GM12878 (cell line): ENCODE results near the gene CFP. TPM values are rescaled to one million over a fixed set of nuclear protein-coding genes. Genes with fewer than 3 reads are reported as not detected.

Source experiments
- ATAC-seq: fragments of 200-7000 bp; cut with Tn5 transposase; 3 replicates; pipeline ENCODE4 v1.9.1; 2020; ENCODE audit warnings: mild to moderate bottlenecking, moderate library complexity
- BruUV-seq: library from RNA; stranded (reverse); fragments of 400-500 nt; replicated peaks from 2 replicates; lab custom pipeline; 2021; lab: Mats Ljungman, UMichigan
- CTCF ChIA-PET: fragments of 300-600 bp; sonication (Branson Sonifier 250); formaldehyde crosslinking; extraction: SDS; loops from one replicate; lab custom pipeline; 2021; ENCODE audit warnings: inconsistent platforms; lab: Yijun Ruan, JAX
- POLR2A ChIA-PET: fragments of 350-600 bp; formaldehyde crosslinking; extraction: SDS; loops from one replicate; lab custom pipeline; 2021; ENCODE audit warnings: inconsistent platforms; lab: Charles Lee
- RAD21 ChIA-PET: fragments of 300-600 bp; sonication (Branson Sonifier 250); formaldehyde crosslinking; loops from one replicate; lab custom pipeline; 2023; ENCODE audit warnings: antibody characterized with exemption; ENCODE audit not compliant: unreplicated experiment; lab: Charles Lee
- SMC1A ChIA-PET: fragments of 300-600 bp; sonication (Branson Sonifier 250); formaldehyde crosslinking; loops from one replicate; lab custom pipeline; 2023; ENCODE audit not compliant: unreplicated experiment, uncharacterized antibody; lab: Charles Lee
- DNase-seq: peaks from one replicate; pipeline ENCODE4 v3.0.0-alpha.2; 2011; ENCODE audit warnings: low read depth, low spot score
- FAIRE-seq: peaks from 3 replicates; lab custom pipeline; 2011; peaks lifted over from hg19 to GRCh38; lab: Jason Lieb, UNC
- H2AFZ ChIP-seq: 2 replicates; pipeline ENCODE4 v1.6.0; 2011; ENCODE audit warnings: low read depth, low read length, control low read depth; ENCODE audit not compliant: control insufficient read depth
- H3K27ac ChIP-seq: 2 replicates; pipeline ENCODE4 v1.5.1; 2011; ENCODE audit warnings: control low read depth; ENCODE audit not compliant: control insufficient read depth, insufficient read depth
- H3K27me3 ChIP-seq, 2 experiments: replicated peaks in 1 of 2; 2 replicates each; pipeline versions ENCODE4 v1.6.0 to v1.6.1; 2011; ENCODE audit warnings: low read length in 1 of 2; ENCODE audit not compliant: control insufficient read depth in 2 of 2, insufficient read depth in 2 of 2
- H3K36me3 ChIP-seq, 2 experiments: 2 replicates each; pipeline ENCODE4 v1.5.1; 2011; ENCODE audit warnings: low read length in 1 of 2; ENCODE audit not compliant: control insufficient read depth in 2 of 2, insufficient read depth in 2 of 2
- H3K4me1 ChIP-seq: 2 replicates; pipeline ENCODE4 v1.6.1; 2011; ENCODE audit warnings: mild to moderate bottlenecking, low read length, moderate library complexity, mixed read lengths; ENCODE audit not compliant: control insufficient read depth, insufficient read depth
- H3K4me2 ChIP-seq: 2 replicates; pipeline ENCODE4 v1.6.0; 2011; ENCODE audit warnings: control low read depth; ENCODE audit not compliant: control insufficient read depth, insufficient read depth
- H3K4me3 ChIP-seq: fragments of 200-600 bp; sonication (generic); 2 replicates; pipeline ENCODE4 v1.5.1; 2016
- H3K79me2 ChIP-seq: 2 replicates; pipeline ENCODE4 v1.6.0; 2011; ENCODE audit warnings: low read length; ENCODE audit not compliant: control insufficient read depth, insufficient read depth
- H3K9ac ChIP-seq: 2 replicates; pipeline ENCODE4 v1.8.0; 2011; ENCODE audit warnings: low read length, control low read depth, mixed read lengths; ENCODE audit not compliant: control insufficient read depth, insufficient read depth
- H3K9me3 ChIP-seq: replicated peaks from 3 replicates; pipeline ENCODE4 v1.5.1; 2011; ENCODE audit warnings: mild to moderate bottlenecking, low read length; ENCODE audit not compliant: control insufficient read depth, insufficient read depth
- H4K20me1 ChIP-seq: 2 replicates; pipeline ENCODE4 v1.6.0; 2011; ENCODE audit not compliant: control insufficient read depth, insufficient read depth
- BCL11A ChIP-seq: IDR thresholded peaks from 2 replicates; pipeline ENCODE4 v1.6.1; 2011; ENCODE audit warnings: low read depth, low read length
- CBFB ChIP-seq: IDR thresholded peaks from 2 replicates; pipeline ENCODE4 v1.6.1; 2016; ENCODE audit warnings: antibody characterized with exemption, low read depth
- CEBPB ChIP-seq, 2 experiments: fragments of 150-350 bp in 1 of 2; IDR thresholded peaks; 2 replicates each; pipeline ENCODE4 v1.6.1; 2012 to 2014; ENCODE audit warnings: low read depth in 2 of 2, low read length in 2 of 2, borderline replicate concordance in 1 of 2, inconsistent platforms in 1 of 2
- CREB1 ChIP-seq: IDR thresholded peaks from 2 replicates; pipeline ENCODE4 v1.6.1; 2012; ENCODE audit warnings: low read depth, mild to moderate bottlenecking, inconsistent platforms
- CREM ChIP-seq: IDR thresholded peaks from 2 replicates; pipeline ENCODE4 v1.6.1; 2014; ENCODE audit warnings: antibody characterized with exemption, low read depth
- FOXK2 ChIP-seq: fragments of 450-650 bp; IDR thresholded peaks from 2 replicates; pipeline ENCODE4 v1.6.1; 2017; ENCODE audit warnings: mild to moderate bottlenecking, moderate library complexity
- IKZF1 ChIP-seq: fragments of 450-650 bp; conservative IDR thresholded peaks from 2 replicates; pipeline ENCODE4 v1.6.1; 2017; ENCODE audit warnings: antibody characterized with exemption, mild to moderate bottlenecking
- IKZF2 ChIP-seq, 2 experiments: fragments of 450-650 bp; IDR thresholded peaks; 2 replicates each; pipeline ENCODE4 v1.6.1; 2017; ENCODE audit warnings: mild to moderate bottlenecking in 2 of 2, moderate library complexity in 2 of 2
- MYC ChIP-seq: IDR thresholded peaks from 2 replicates; pipeline ENCODE4 v1.6.1; 2011; ENCODE audit warnings: mild to moderate bottlenecking, low read length, moderate library complexity, inconsistent platforms; ENCODE audit not compliant: insufficient read depth, insufficient replicate concordance, insufficient read length, severe bottlenecking
- NFIC ChIP-seq: IDR thresholded peaks from 2 replicates; pipeline ENCODE4 v1.6.1; 2012; ENCODE audit warnings: low read depth, mild to moderate bottlenecking, inconsistent platforms, low read length, moderate library complexity
- NR2F1 ChIP-seq: fragments of 450-650 bp; conservative IDR thresholded peaks from 2 replicates; pipeline ENCODE4 v1.6.1; 2017; ENCODE audit warnings: mild to moderate bottlenecking
- SIN3A ChIP-seq: IDR thresholded peaks from 2 replicates; pipeline ENCODE4 v1.6.1; 2012; ENCODE audit warnings: low read depth, low read length, improper control_type of control experiment
- SMAD1 ChIP-seq: fragments of 450-650 bp; IDR thresholded peaks from 2 replicates; pipeline ENCODE4 v1.6.1; 2018; ENCODE audit warnings: mild to moderate bottlenecking, low read depth; ENCODE audit not compliant: partially characterized antibody
- ZBED1 ChIP-seq: IDR thresholded peaks from 2 replicates; pipeline ENCODE4 v1.6.1; 2016; ENCODE audit warnings: borderline replicate concordance
- WGBS: methylation state at CpG from one replicate; pipeline ENCODE4 v1.1.6; 2016; ENCODE audit warnings: low lambda C conversion rate; ENCODE audit not compliant: insufficient replicate concordance, insufficient coverage; ENCODE audit errors: missing lambda C conversion rate; 5-methylcytosine and 5-hydroxymethylcytosine counted together
- in situ Hi-C: fragments of 300-500 bp; cut with MboI; formaldehyde crosslinking; loops from 9 replicates; pipeline ENCODE4 v1.14.3; 2018; ENCODE audit warnings: mixed read lengths
- intact Hi-C: fragments of 100-400 bp; cut with micrococcal nuclease; formaldehyde crosslinking; loops from one replicate; pipeline ENCODE4 v1.14.2; 2022; ENCODE audit not compliant: unreplicated experiment
- polyA plus RNA-seq, 11 experiments: library from polyadenylated mRNA; depleted of rRNA in 4 of 11; unstranded in 6 of 11; stranded (reverse) in 5 of 11; fragments of >200 nt; fragmentation: Nextera tagmentation in 4 of 11; fragmentation: Illumina TruSeq in 1 of 11; extraction: Ambion mirVana in 4 of 11; extraction: Trizol in 1 of 11; gene quantifications; 1 replicate in 1 of 11; 2 replicates in 10 of 11; pipeline versions ENCODE4 v1.2.1 to v1.2.3, GENCODE V29; 2011 to 2016; ENCODE audit warnings: inconsistent platforms in 2 of 11, missing spikeins in 2 of 11, low read depth in 1 of 11
- total RNA-seq, 4 experiments: library from RNA; depleted of rRNA in 3 of 4; stranded (reverse); fragments of >200 nt in 3 of 4; fragmentation: Illumina TruSeq in 1 of 4; extraction: Trizol in 1 of 4; gene quantifications; 2 replicates each; pipeline versions ENCODE4 v1.2.1 to v1.2.3, GENCODE V29; 2013 to 2021
- TF ChIP-seq, protein P1 (sequence below): fragments of 450-650 bp; IDR thresholded peaks from 2 replicates; pipeline ENCODE4 v1.6.1; 2017; ENCODE audit warnings: mild to moderate bottlenecking, moderate library complexity
- TF ChIP-seq, protein P2 (sequence below): IDR thresholded peaks from 2 replicates; pipeline ENCODE4 v1.6.1; 2012; ENCODE audit warnings: low read length, inconsistent platforms
- TF ChIP-seq, protein P3 (sequence below): fragments of 450-650 bp; formaldehyde crosslinking; IDR thresholded peaks from 2 replicates; pipeline ENCODE4 v1.5.0; 2022; ENCODE audit warnings: mild to moderate bottlenecking, missing genetic modification characterization

The CFP gene
- total and polyA plus RNA-seq, 10 of the 15 experiments (the other 5 are each of a cell fraction or from before 2014, with no cell fraction given), result 0.72 to 10.1 (median 2.8) TPM

DNA sequence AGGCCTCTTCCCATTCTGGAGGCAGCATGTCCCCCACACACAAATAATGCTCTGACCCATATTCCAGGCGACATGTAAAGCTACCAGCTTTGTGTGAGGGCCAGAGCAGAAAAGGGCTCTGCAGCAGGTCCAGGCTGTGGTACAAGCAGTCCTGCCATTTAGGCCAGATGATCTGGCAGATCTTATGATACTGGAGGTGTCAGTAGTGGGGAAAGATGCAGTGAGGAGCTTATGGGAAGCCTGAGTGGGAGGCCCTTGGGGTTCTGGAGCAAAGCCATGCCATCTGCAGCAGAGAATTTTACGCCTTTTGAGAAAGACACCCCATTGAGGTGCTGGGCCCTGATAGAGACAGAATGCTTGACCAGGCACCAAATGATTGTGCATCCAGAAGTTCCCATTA is 17.8 kb downstream of the CFP start (continued):
- TF ChIP-seq SIN3A, result no peak
- TF ChIP-seq CREM, result no peak

DNA sequence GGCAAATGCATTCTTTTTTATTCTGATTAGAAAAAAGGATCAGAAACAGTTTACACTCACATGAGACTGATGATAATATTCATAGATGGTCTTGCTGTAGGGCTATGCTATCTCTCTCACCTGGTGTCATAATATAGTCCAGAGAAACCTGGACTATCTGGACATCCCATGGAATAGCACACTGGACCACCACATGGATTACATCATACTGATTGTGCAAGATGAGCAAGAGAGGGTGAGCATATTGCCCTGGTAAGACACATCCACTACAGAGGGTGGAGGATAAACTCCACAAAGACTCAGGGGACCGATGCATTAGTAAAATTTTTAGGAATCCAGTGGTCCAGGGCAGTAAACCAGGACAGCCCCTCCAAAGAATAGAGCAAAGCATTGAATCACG is 18.2 kb downstream of the CFP start:
- CTCF ChIA-PET, result no interaction called here
- intact Hi-C loops (no loop called here), in situ Hi-C loops (no loop called here)
- no peak overlapping the region for H3K4me3 ChIP-seq
- no peaks in the 10 kb centered on the region for H3K9me3 ChIP-seq
- H2AFZ ChIP-seq, result no peak overlapping the region
- RAD21 ChIA-PET, result no interaction called here
- H3K79me2 ChIP-seq, result no peaks in the 10 kb centered on the region
- no peaks in the 10 kb centered on the region for H4K20me1 ChIP-seq
- ATAC-seq (no peak), FAIRE-seq (no peak), DNase-seq (no peak)
- H3K27me3 ChIP-seq, result no peaks in the 10 kb centered on the region
- BruUV-seq, result no TSS peak
- no peak overlapping the region for H3K9ac ChIP-seq
- H3K4me2 ChIP-seq, result no peak overlapping the region
- H3K4me1 ChIP-seq, result no peaks in the 10 kb centered on the region
- no peaks in the 10 kb centered on the region for H3K36me3 ChIP-seq
- SMC1A ChIA-PET, result no interaction called here
- no peak overlapping the region for H3K27ac ChIP-seq
- POLR2A ChIA-PET, result no interaction called here
- 35% methylated on average over 2 of the region's 2 CpGs for WGBS
- TF ChIP-seq FOXK2 (no peak), BCL11A (no peak), IKZF1 (no peak), NFIC (no peak), IKZF2 (IDR thresholded peaks at IDR 0.05) (no peak), SMAD1 (no peak), NR2F1 (no peak), CEBPB (IDR thresholded peaks at IDR 0.05; ENCODE audit: borderline replicate concordance in 1 of 2, low read depth in 2 of 2, low read length in 2 of 2) (no peak), CBFB (no peak), ZBED1 (no peak), CREB1 (no peak), MYC (no peak)
- TF ChIP-seq, protein P1, sequence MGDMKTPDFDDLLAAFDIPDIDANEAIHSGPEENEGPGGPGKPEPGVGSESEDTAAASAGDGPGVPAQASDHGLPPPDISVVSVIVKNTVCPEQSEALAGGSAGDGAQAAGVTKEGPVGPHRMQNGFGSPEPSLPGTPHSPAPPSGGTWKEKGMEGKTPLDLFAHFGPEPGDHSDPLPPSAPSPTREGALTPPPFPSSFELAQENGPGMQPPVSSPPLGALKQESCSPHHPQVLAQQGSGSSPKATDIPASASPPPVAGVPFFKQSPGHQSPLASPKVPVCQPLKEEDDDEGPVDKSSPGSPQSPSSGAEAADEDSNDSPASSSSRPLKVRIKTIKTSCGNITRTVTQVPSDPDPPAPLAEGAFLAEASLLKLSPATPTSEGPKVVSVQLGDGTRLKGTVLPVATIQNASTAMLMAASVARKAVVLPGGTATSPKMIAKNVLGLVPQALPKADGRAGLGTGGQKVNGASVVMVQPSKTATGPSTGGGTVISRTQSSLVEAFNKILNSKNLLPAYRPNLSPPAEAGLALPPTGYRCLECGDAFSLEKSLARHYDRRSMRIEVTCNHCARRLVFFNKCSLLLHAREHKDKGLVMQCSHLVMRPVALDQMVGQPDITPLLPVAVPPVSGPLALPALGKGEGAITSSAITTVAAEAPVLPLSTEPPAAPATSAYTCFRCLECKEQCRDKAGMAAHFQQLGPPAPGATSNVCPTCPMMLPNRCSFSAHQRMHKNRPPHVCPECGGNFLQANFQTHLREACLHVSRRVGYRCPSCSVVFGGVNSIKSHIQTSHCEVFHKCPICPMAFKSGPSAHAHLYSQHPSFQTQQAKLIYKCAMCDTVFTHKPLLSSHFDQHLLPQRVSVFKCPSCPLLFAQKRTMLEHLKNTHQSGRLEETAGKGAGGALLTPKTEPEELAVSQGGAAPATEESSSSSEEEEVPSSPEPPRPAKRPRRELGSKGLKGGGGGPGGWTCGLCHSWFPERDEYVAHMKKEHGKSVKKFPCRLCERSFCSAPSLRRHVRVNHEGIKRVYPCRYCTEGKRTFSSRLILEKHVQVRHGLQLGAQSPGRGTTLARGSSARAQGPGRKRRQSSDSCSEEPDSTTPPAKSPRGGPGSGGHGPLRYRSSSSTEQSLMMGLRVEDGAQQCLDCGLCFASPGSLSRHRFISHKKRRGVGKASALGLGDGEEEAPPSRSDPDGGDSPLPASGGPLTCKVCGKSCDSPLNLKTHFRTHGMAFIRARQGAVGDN, result no peak
- TF ChIP-seq, protein P2, sequence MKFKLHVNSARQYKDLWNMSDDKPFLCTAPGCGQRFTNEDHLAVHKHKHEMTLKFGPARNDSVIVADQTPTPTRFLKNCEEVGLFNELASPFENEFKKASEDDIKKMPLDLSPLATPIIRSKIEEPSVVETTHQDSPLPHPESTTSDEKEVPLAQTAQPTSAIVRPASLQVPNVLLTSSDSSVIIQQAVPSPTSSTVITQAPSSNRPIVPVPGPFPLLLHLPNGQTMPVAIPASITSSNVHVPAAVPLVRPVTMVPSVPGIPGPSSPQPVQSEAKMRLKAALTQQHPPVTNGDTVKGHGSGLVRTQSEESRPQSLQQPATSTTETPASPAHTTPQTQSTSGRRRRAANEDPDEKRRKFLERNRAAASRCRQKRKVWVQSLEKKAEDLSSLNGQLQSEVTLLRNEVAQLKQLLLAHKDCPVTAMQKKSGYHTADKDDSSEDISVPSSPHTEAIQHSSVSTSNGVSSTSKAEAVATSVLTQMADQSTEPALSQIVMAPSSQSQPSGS, result no peak
- TF ChIP-seq, protein P3, sequence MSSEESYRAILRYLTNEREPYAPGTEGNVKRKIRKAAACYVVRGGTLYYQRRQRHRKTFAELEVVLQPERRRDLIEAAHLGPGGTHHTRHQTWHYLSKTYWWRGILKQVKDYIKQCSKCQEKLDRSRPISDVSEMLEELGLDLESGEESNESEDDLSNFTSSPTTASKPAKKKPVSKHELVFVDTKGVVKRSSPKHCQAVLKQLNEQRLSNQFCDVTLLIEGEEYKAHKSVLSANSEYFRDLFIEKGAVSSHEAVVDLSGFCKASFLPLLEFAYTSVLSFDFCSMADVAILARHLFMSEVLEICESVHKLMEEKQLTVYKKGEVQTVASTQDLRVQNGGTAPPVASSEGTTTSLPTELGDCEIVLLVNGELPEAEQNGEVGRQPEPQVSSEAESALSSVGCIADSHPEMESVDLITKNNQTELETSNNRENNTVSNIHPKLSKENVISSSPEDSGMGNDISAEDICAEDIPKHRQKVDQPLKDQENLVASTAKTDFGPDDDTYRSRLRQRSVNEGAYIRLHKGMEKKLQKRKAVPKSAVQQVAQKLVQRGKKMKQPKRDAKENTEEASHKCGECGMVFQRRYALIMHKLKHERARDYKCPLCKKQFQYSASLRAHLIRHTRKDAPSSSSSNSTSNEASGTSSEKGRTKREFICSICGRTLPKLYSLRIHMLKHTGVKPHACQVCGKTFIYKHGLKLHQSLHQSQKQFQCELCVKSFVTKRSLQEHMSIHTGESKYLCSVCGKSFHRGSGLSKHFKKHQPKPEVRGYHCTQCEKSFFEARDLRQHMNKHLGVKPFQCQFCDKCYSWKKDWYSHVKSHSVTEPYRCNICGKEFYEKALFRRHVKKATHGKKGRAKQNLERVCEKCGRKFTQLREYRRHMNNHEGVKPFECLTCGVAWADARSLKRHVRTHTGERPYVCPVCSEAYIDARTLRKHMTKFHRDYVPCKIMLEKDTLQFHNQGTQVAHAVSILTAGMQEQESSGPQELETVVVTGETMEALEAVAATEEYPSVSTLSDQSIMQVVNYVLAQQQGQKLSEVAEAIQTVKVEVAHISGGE (CRISPR knock-in tag), result no peak
